GM23338 (cell line): ENCODE data around the gene AP4M1. TPM values are rescaled to one million over a fixed set of nuclear protein-coding genes. Genes with fewer than 3 reads are reported as not detected.

ENCODE experiments used
- ATAC-seq: fragments of 200-7000 bp; cut with Tn5 transposase; 3 replicates; pipeline ENCODE4 v1.9.1; 2020
- DNase-seq: peaks from one replicate; pipeline ENCODE4 v3.0.0-alpha.2; 2015; ENCODE audit warnings: low spot score
- H2AFZ ChIP-seq: fragments of 200-600 bp; sonication (generic); 2 replicates; pipeline ENCODE4 v1.8.0; 2016; ENCODE audit warnings: antibody characterized with exemption, mild to moderate bottlenecking, moderate library complexity
- H3F3A ChIP-seq: fragments of 200-600 bp; sonication (generic); replicated peaks from 2 replicates; pipeline ENCODE4 v1.8.0; 2017; ENCODE audit warnings: antibody characterized with exemption, mixed run types, low read depth
- H3K27ac ChIP-seq: fragments of 200-600 bp; sonication (generic); 2 replicates; pipeline ENCODE4 v1.6.1; 2016; ENCODE audit warnings: low read depth
- H3K27me3 ChIP-seq: fragments of 200-600 bp; sonication (generic); 2 replicates; pipeline ENCODE4 v1.8.0; 2016; ENCODE audit warnings: mild to moderate bottlenecking, mixed run types, moderate library complexity; ENCODE audit not compliant: insufficient read depth
- H3K36me3 ChIP-seq: fragments of 200-600 bp; sonication (generic); 2 replicates; pipeline ENCODE4 v1.8.0; 2016; ENCODE audit warnings: mild to moderate bottlenecking; ENCODE audit not compliant: insufficient read depth
- H3K4me1 ChIP-seq: fragments of 200-600 bp; sonication (generic); 2 replicates; pipeline ENCODE4 v1.8.0; 2016; ENCODE audit warnings: mild to moderate bottlenecking, moderate library complexity; ENCODE audit not compliant: insufficient read depth
- H3K4me2 ChIP-seq: fragments of 200-600 bp; sonication (generic); 2 replicates; pipeline ENCODE4 v1.7.1; 2017; ENCODE audit warnings: mixed run types
- H3K4me3 ChIP-seq: fragments of 200-600 bp; sonication (generic); 2 replicates; pipeline ENCODE4 v1.6.1; 2016; ENCODE audit warnings: mixed run types
- H3K79me2 ChIP-seq: fragments of 200-600 bp; sonication (generic); replicated peaks from 2 replicates; pipeline ENCODE4 v1.8.0; 2017; ENCODE audit warnings: mild to moderate bottlenecking; ENCODE audit not compliant: insufficient read depth
- H3K9me2 ChIP-seq: fragments of 200-600 bp; sonication (generic); 2 replicates; pipeline ENCODE4 v1.8.0; 2017; ENCODE audit not compliant: insufficient read depth
- H4K20me1 ChIP-seq: fragments of 200-600 bp; sonication (generic); replicated peaks from 2 replicates; pipeline ENCODE4 v1.8.0; 2017; ENCODE audit warnings: mild to moderate bottlenecking; ENCODE audit not compliant: insufficient read depth
- H3K27ac Mint-ChIP-seq: 2 replicates; pipeline ENCODE4 v1.8.0; 2020; ENCODE audit warnings: inconsistent platforms, mild to moderate bottlenecking, moderate library complexity, mixed read lengths
- H3K27me3 Mint-ChIP-seq: 3 replicates; pipeline ENCODE4 v1.8.0; 2022; ENCODE audit warnings: low read depth, mild to moderate bottlenecking, moderate library complexity, mixed read lengths, inconsistent platforms; ENCODE audit not compliant: insufficient read depth, poor library complexity
- H3K36me3 Mint-ChIP-seq: 3 replicates; pipeline ENCODE4 v1.8.0; 2021; ENCODE audit warnings: low read depth, mild to moderate bottlenecking, inconsistent platforms, moderate library complexity, mixed read lengths
- H3K4me1 Mint-ChIP-seq: 3 replicates; pipeline ENCODE4 v1.8.0; 2020; ENCODE audit warnings: mild to moderate bottlenecking, inconsistent platforms, mixed read lengths
- H3K4me3 Mint-ChIP-seq: 3 replicates; pipeline ENCODE4 v1.8.0; 2021; ENCODE audit warnings: moderate library complexity, mild to moderate bottlenecking, inconsistent platforms, mixed read lengths
- H3K9me3 Mint-ChIP-seq: 3 replicates; pipeline ENCODE4 v1.8.0; 2020; ENCODE audit warnings: moderate library complexity, mild to moderate bottlenecking, inconsistent platforms, mixed read lengths
- CREB1 ChIP-seq: fragments of 250-450 bp; sonication (Bioruptor Pico); IDR thresholded peaks from 2 replicates; pipeline ENCODE4 v1.5.0; 2020; ENCODE audit warnings: low read depth, mild to moderate bottlenecking, moderate library complexity
- EZH2 ChIP-seq: fragments of 200-600 bp; sonication (generic); IDR thresholded peaks from one replicate; pipeline ENCODE4 v1.8.0; 2017; ENCODE audit warnings: antibody characterized with exemption, mild to moderate bottlenecking, low read depth; ENCODE audit not compliant: unreplicated experiment
- EZH2phosphoT487 ChIP-seq: fragments of 200-600 bp; sonication (generic); IDR thresholded peaks from one replicate; pipeline ENCODE4 v1.8.1; 2018; ENCODE audit warnings: antibody characterized with exemption; ENCODE audit not compliant: unreplicated experiment
- JUNB ChIP-seq: IDR thresholded peaks from one replicate; pipeline ENCODE4 v1.6.1; 2016; ENCODE audit warnings: antibody characterized with exemption; ENCODE audit not compliant: unreplicated experiment
- NANOG ChIP-seq: IDR thresholded peaks from 2 replicates; pipeline ENCODE4 v1.6.1; 2016; ENCODE audit warnings: antibody characterized with exemption, borderline replicate concordance
- POLR2AphosphoS5 ChIP-seq: IDR thresholded peaks from 2 replicates; pipeline ENCODE4 v1.6.1; 2016; ENCODE audit warnings: antibody characterized with exemption, low read depth
- STAT1 ChIP-seq: IDR thresholded peaks from one replicate; pipeline ENCODE4 v1.6.1; 2016; ENCODE audit warnings: antibody characterized with exemption; ENCODE audit not compliant: unreplicated experiment
- ZNF114 ChIP-seq: fragments of 250-450 bp; sonication (Bioruptor Pico); IDR thresholded peaks from 2 replicates; pipeline ENCODE4 v1.5.0; 2020; ENCODE audit warnings: mild to moderate bottlenecking, moderate library complexity
- ZNF331 ChIP-seq: fragments of 250-450 bp; sonication (Bioruptor Pico); IDR thresholded peaks from 2 replicates; pipeline ENCODE4 v1.5.0; 2020; ENCODE audit warnings: low read depth, mild to moderate bottlenecking, moderate library complexity
- polyA plus RNA-seq: library from polyadenylated mRNA; unstranded; fragments of >200 nt; fragmentation: Nextera tagmentation; extraction: Ambion mirVana; gene quantifications from 2 replicates; pipeline ENCODE4 v1.2.1, GENCODE V29; 2016
- total RNA-seq: library from RNA; depleted of rRNA; stranded (reverse); fragments of >200 nt; shearing (Covaris generic); gene quantifications from 2 replicates; pipeline ENCODE4 v1.2.3, GENCODE V29; 2014
- TF ChIP-seq, protein P1 (sequence below), 2 experiments: fragments of 200-600 bp in 1 of 2; sonication (generic) in 1 of 2; conservative IDR thresholded peaks; 2 replicates each; pipeline versions ENCODE4 v1.5.1 to v1.6.1; 2016 to 2017; ENCODE audit warnings: antibody characterized with exemption in 2 of 2, low read depth in 2 of 2, mild to moderate bottlenecking in 2 of 2, moderate library complexity in 1 of 2
- TF ChIP-seq, protein P2 (sequence below): fragments of 250-450 bp; sonication (Bioruptor Pico); IDR thresholded peaks from 2 replicates; pipeline ENCODE4 v1.5.0; 2020; ENCODE audit warnings: mild to moderate bottlenecking, moderate library complexity
- TF ChIP-seq, protein P3 (sequence below): IDR thresholded peaks from one replicate; pipeline ENCODE4 v1.6.1; 2018; ENCODE audit warnings: antibody characterized with exemption; ENCODE audit not compliant: unreplicated experiment
- TF ChIP-seq, protein P4 (sequence below): IDR thresholded peaks from 2 replicates; pipeline ENCODE4 v1.6.1; 2016; ENCODE audit warnings: antibody characterized with exemption

AP4M1 gene
- total and polyA plus RNA-seq, 2 experiments from 2014 or later, result 9.5 to 13.3 TPM

DNA sequence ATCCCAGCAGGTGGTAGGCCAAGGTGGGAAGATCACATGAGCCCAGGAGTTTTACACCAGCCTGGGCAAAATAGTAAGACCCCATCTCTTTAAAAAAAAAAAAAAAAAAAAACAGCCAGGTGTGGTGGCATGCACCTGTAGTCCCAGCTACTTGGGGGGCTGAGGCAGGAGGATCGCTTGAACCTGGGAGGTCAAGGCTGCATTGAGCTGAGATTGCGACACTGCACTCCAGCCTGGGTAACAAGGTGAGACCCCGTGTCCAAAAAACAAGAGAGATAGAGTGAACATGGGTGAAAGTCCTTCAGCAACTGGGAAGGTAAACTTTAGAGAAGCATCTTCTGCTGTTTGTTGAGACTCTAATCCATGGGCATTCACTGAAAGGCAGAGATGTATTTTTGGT, 41.0 kb downstream of the AP4M1 start:
- Mint-ChIP-seq H3K27ac (no peak overlapping the region), H3K27me3 (peaks cover 7% of the 10 kb centered on the region), H3K36me3 (no peaks in the 10 kb centered on the region; the same call in 2 of the 3 replicates), H3K9me3 (peaks cover 4% of the 10 kb centered on the region; the same call in 1 of the 3 replicates), H3K4me3 (no peak overlapping the region), H3K4me1 (peaks cover 8% of the 10 kb centered on the region; the same call in 2 of the 3 replicates)
- Histone ChIP-seq H3K36me3 (no peaks in the 10 kb centered on the region), H3K9me2 (no peaks in the 10 kb centered on the region), H4K20me1 (no peaks in the 10 kb centered on the region), H3K27ac (no peak overlapping the region), H2AFZ (no peak overlapping the region), H3K4me2 (no peak overlapping the region), H3K27me3 (no peaks in the 10 kb centered on the region), H3K4me3 (no peak overlapping the region), H3K4me1 (no peaks in the 10 kb centered on the region), H3K79me2 (no peaks in the 10 kb centered on the region), H3F3A (0 out of 2 replicates have a peak, but pooled peaks cover under 1% of the 10 kb centered on the region)
- no peak for ATAC-seq
- TF ChIP-seq NANOG (no peak), STAT1 (no peak), EZH2 (no peak), POLR2AphosphoS5 (no peak), ZNF114 (no peak), EZH2phosphoT487 (no peak), JUNB (no peak), ZNF331 (CRISPR knock-in tag) (no peak), CREB1 (CRISPR knock-in tag) (no peak)
- TF ChIP-seq, protein P1, sequence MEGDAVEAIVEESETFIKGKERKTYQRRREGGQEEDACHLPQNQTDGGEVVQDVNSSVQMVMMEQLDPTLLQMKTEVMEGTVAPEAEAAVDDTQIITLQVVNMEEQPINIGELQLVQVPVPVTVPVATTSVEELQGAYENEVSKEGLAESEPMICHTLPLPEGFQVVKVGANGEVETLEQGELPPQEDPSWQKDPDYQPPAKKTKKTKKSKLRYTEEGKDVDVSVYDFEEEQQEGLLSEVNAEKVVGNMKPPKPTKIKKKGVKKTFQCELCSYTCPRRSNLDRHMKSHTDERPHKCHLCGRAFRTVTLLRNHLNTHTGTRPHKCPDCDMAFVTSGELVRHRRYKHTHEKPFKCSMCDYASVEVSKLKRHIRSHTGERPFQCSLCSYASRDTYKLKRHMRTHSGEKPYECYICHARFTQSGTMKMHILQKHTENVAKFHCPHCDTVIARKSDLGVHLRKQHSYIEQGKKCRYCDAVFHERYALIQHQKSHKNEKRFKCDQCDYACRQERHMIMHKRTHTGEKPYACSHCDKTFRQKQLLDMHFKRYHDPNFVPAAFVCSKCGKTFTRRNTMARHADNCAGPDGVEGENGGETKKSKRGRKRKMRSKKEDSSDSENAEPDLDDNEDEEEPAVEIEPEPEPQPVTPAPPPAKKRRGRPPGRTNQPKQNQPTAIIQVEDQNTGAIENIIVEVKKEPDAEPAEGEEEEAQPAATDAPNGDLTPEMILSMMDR (conservative IDR thresholded peaks at IDR 0.05; ENCODE audit: low read depth in 2 of 2), result no peak
- TF ChIP-seq, protein P2, sequence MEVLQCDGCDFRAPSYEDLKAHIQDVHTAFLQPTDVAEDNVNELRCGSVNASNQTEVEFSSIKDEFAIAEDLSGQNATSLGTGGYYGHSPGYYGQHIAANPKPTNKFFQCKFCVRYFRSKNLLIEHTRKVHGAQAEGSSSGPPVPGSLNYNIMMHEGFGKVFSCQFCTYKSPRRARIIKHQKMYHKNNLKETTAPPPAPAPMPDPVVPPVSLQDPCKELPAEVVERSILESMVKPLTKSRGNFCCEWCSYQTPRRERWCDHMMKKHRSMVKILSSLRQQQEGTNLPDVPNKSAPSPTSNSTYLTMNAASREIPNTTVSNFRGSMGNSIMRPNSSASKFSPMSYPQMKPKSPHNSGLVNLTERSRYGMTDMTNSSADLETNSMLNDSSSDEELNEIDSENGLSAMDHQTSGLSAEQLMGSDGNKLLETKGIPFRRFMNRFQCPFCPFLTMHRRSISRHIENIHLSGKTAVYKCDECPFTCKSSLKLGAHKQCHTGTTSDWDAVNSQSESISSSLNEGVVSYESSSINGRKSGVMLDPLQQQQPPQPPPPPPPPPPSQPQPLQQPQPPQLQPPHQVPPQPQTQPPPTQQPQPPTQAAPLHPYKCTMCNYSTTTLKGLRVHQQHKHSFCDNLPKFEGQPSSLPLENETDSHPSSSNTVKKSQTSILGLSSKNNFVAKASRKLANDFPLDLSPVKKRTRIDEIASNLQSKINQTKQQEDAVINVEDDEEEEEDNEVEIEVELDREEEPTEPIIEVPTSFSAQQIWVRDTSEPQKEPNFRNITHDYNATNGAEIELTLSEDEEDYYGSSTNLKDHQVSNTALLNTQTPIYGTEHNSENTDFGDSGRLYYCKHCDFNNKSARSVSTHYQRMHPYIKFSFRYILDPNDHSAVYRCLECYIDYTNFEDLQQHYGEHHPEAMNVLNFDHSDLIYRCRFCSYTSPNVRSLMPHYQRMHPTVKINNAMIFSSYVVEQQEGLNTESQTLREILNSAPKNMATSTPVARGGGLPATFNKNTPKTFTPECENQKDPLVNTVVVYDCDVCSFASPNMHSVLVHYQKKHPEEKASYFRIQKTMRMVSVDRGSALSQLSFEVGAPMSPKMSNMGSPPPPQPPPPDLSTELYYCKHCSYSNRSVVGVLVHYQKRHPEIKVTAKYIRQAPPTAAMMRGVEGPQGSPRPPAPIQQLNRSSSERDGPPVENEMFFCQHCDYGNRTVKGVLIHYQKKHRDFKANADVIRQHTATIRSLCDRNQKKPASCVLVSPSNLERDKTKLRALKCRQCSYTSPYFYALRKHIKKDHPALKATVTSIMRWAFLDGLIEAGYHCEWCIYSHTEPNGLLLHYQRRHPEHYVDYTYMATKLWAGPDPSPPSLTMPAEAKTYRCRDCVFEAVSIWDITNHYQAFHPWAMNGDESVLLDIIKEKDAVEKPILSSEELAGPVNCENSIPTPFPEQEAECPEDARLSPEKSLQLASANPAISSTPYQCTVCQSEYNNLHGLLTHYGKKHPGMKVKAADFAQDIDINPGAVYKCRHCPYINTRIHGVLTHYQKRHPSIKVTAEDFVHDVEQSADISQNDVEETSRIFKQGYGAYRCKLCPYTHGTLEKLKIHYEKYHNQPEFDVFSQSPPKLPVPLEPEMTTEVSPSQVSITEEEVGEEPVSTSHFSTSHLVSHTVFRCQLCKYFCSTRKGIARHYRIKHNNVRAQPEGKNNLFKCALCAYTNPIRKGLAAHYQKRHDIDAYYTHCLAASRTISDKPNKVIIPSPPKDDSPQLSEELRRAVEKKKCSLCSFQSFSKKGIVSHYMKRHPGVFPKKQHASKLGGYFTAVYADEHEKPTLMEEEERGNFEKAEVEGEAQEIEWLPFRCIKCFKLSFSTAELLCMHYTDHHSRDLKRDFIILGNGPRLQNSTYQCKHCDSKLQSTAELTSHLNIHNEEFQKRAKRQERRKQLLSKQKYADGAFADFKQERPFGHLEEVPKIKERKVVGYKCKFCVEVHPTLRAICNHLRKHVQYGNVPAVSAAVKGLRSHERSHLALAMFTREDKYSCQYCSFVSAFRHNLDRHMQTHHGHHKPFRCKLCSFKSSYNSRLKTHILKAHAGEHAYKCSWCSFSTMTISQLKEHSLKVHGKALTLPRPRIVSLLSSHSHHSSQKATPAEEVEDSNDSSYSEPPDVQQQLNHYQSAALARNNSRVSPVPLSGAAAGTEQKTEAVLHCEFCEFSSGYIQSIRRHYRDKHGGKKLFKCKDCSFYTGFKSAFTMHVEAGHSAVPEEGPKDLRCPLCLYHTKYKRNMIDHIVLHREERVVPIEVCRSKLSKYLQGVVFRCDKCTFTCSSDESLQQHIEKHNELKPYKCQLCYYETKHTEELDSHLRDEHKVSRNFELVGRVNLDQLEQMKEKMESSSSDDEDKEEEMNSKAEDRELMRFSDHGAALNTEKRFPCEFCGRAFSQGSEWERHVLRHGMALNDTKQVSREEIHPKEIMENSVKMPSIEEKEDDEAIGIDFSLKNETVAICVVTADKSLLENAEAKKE, result no peak
- TF ChIP-seq, protein P3, sequence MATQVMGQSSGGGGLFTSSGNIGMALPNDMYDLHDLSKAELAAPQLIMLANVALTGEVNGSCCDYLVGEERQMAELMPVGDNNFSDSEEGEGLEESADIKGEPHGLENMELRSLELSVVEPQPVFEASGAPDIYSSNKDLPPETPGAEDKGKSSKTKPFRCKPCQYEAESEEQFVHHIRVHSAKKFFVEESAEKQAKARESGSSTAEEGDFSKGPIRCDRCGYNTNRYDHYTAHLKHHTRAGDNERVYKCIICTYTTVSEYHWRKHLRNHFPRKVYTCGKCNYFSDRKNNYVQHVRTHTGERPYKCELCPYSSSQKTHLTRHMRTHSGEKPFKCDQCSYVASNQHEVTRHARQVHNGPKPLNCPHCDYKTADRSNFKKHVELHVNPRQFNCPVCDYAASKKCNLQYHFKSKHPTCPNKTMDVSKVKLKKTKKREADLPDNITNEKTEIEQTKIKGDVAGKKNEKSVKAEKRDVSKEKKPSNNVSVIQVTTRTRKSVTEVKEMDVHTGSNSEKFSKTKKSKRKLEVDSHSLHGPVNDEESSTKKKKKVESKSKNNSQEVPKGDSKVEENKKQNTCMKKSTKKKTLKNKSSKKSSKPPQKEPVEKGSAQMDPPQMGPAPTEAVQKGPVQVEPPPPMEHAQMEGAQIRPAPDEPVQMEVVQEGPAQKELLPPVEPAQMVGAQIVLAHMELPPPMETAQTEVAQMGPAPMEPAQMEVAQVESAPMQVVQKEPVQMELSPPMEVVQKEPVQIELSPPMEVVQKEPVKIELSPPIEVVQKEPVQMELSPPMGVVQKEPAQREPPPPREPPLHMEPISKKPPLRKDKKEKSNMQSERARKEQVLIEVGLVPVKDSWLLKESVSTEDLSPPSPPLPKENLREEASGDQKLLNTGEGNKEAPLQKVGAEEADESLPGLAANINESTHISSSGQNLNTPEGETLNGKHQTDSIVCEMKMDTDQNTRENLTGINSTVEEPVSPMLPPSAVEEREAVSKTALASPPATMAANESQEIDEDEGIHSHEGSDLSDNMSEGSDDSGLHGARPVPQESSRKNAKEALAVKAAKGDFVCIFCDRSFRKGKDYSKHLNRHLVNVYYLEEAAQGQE, result no peak
- TF ChIP-seq, protein P4, sequence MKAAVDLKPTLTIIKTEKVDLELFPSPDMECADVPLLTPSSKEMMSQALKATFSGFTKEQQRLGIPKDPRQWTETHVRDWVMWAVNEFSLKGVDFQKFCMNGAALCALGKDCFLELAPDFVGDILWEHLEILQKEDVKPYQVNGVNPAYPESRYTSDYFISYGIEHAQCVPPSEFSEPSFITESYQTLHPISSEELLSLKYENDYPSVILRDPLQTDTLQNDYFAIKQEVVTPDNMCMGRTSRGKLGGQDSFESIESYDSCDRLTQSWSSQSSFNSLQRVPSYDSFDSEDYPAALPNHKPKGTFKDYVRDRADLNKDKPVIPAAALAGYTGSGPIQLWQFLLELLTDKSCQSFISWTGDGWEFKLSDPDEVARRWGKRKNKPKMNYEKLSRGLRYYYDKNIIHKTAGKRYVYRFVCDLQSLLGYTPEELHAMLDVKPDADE, result no peak
- DNase-seq, result no peak
